Ecto neural progenitor cell (in vitro differentiated cells): ENCODE results near the gene DTWD1.
"Not testable (repeated sequence)": the region's sequence is repeated elsewhere in the genome, so short reads cannot be mapped to it uniquely, and the experiment has no call there.

Experiments used
- DNase-seq: peaks from one replicate; pipeline ENCODE4 v3.0.0-alpha.2; 2018; ENCODE audit warnings: low spot score

The DTWD1 gene

GRCh38 chr15:49646891-49647290 lies 26.0 kb downstream of the DTWD1 start:
- no peak for DNase-seq

- no peak for DNase-seq
These were observed 29.1 kb downstream of the DTWD1 start for GRCh38 chr15:49649987-49650386.

- DNase-seq: no peak
These were observed 29.8 kb downstream of the DTWD1 start for GRCh38 chr15:49650676-49651075.

GRCh38 chr15:49652922-49653321 lies 32.1 kb downstream of the DTWD1 start:
- DNase-seq: no peak

- DNase-seq: no peak
These were observed 35.9 kb downstream of the DTWD1 start for GRCh38 chr15:49656734-49657133.

- DNase-seq: no peak
These were observed 43.9 kb downstream of the DTWD1 start for GRCh38 chr15:49664716-49665115.

- not testable (repeated sequence) for DNase-seq
These were observed 45.6 kb downstream of the DTWD1 start for GRCh38 chr15:49666486-49666885.

GRCh38 chr15:49669288-49669687 lies 48.4 kb downstream of the DTWD1 start:
- DNase-seq: no peak

GRCh38 chr15:49673861-49674260 lies 53.0 kb downstream of the DTWD1 start:
- no peak for DNase-seq

GRCh38 chr15:49674370-49674769 lies 53.5 kb downstream of the DTWD1 start:
- DNase-seq: no peak

- DNase-seq: no peak
These were observed 54.2 kb downstream of the DTWD1 start for GRCh38 chr15:49675041-49675440.

- no peak for DNase-seq
These were observed 57.8 kb downstream of the DTWD1 start for GRCh38 chr15:49678655-49679054.

GRCh38 chr15:49686599-49686998 lies 65.8 kb downstream of the DTWD1 start:
- DNase-seq: no peak

GRCh38 chr15:49688135-49688790 lies 67.4 kb downstream of the DTWD1 start:
- DNase-seq: no peak

GRCh38 chr15:49692514-49693090 lies 71.8 kb downstream of the DTWD1 start:
- DNase-seq: no peak

- DNase-seq: no peak
These were observed 72.7 kb downstream of the DTWD1 start for GRCh38 chr15:49693498-49693897.

GRCh38 chr15:49696433-49696832 lies 75.6 kb downstream of the DTWD1 start:
- DNase-seq: no peak

- no peak for DNase-seq
These were observed 76.3 kb downstream of the DTWD1 start for GRCh38 chr15:49697121-49697520.

- DNase-seq: not testable (repeated sequence)
These were observed 82.1 kb downstream of the DTWD1 start for GRCh38 chr15:49702982-49703381.
